Measurements from ENCODE around the gene TAS2R60.
A peak's percentile ranks its signal among the peaks of the same experiment; 100 is the strongest.
"Not testable (repeated sequence)": the region's sequence is repeated elsewhere in the genome, so short reads cannot be mapped to it uniquely, and the experiment has no call there.

Gene TAS2R60

DNA sequence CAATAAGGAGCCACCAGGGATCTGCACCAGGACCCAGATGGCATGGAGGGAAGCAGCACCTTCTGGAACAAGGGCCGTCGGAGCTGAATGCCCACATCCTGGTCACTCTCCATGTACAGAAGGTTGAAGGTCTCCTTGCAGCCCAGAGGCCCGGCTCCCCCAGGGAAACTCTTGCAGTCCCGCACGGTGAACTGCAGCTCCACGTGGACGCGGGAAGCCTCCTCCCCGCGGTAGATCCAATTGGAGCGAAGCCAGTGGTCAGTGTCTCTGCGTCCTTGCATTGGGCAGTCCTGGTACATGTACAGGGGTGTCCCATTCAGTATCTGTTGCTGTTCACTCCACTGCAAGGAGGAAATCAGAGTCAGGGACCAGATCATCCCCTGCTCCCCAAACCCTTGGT is 42.0 kb upstream of the TAS2R60 start:
- Histone ChIP-seq H3K27me3 (ENCODE audit: control insufficient read depth, insufficient read depth, low read length) (no peaks in the 10 kb centered on the region), H3K36me3 (ENCODE audit: control insufficient read depth, insufficient read depth, low read length) (peaks cover 49% of the 10 kb centered on the region), H3K4me3 (ENCODE audit: low read depth, low read length) (no peak overlapping the region), H3K4me1 (ENCODE audit: control insufficient read depth, insufficient read depth, low read length) (peaks cover 10% of the 10 kb centered on the region), H3K9me3 (ENCODE audit: control insufficient read depth, insufficient read depth, low read length) (no peaks in the 10 kb centered on the region), H3K9ac (ENCODE audit: low read depth, low read length) (no peak overlapping the region)

DNA sequence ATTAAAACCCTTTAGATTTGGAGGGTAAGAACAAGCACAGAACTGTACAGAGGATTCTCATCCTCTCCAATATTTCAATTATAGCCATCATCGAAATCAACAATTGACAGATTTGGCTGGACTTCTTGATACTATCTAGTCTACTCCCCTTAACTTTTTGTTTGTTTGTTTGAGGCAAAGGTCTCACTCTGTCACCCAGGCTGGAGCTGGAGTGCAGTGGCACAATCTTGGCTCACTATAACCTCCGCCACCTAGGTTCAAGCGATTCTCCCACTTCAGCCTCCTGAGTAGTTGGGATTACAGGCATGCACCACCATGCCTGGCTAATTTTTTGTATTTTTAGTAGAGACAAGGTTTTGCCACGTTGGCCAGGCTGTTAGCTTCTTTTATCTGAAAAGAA is 41.0 kb upstream of the TAS2R60 start:
- not testable (repeated sequence) for H3K4me3 ChIP-seq (ENCODE audit: low read depth, low read length); H3K9me3 ChIP-seq (ENCODE audit: control insufficient read depth, insufficient read depth, low read length); H3K9ac ChIP-seq (ENCODE audit: low read depth, low read length); H3K27me3 ChIP-seq (ENCODE audit: control insufficient read depth, insufficient read depth, low read length)
- Histone ChIP-seq H3K36me3 (ENCODE audit: control insufficient read depth, insufficient read depth, low read length) (peaks cover 40% of the 10 kb centered on the region), H3K4me1 (ENCODE audit: control insufficient read depth, insufficient read depth, low read length) (peaks cover 19% of the 10 kb centered on the region)

DNA sequence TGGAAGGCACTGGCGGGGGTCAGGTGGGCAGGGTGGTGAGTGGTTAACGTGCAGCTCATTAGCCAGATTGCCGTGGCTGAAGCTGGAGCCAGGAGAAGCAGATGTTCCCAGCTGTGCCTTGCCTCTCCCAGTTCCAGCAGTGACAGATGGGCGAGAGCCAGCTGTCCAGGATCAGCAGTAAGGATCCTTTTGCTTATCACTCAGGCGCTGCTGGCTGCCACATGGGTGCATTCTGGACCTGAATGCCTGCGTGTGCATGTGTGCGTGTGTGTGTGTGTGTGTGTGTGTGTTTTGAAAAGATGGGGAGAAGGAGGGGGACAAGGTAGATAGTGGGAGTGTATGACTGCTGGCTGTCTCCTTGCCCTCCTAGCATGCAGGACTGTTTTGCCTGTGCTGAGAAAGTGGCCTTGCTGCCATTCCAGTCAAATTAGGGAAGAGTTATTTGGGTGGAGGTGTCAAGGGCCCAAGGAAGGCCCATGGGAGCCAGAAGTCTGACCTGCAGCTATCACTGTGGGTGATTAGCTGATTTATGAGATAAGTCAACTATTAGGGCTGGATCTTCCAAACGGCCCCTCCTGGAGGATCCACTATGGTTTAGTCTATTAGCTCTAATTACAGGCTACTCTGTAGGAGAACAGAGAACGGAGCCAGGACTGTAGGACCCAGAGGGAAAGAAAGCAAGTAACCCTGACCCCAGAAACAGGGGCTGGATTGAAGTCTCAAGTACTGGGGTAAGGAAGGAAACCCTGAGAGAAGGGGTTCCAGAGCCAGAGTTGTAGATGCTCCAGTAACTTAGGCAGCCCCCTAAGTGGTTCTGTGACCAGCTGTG is 37.9 kb upstream of the TAS2R60 start:
- Histone ChIP-seq H3K36me3 (ENCODE audit: control insufficient read depth, insufficient read depth, low read length) (peaks cover 11% of the 10 kb centered on the region), H3K27me3 (ENCODE audit: control insufficient read depth, insufficient read depth, low read length) (no peaks in the 10 kb centered on the region), H3K9ac (ENCODE audit: low read depth, low read length) (no peak overlapping the region), H3K4me3 (ENCODE audit: low read depth, low read length) (peak overlapping the region; percentile 28), H3K9me3 (ENCODE audit: control insufficient read depth, insufficient read depth, low read length) (no peaks in the 10 kb centered on the region), H3K4me1 (ENCODE audit: control insufficient read depth, insufficient read depth, low read length) (peaks cover 29% of the 10 kb centered on the region)

DNA sequence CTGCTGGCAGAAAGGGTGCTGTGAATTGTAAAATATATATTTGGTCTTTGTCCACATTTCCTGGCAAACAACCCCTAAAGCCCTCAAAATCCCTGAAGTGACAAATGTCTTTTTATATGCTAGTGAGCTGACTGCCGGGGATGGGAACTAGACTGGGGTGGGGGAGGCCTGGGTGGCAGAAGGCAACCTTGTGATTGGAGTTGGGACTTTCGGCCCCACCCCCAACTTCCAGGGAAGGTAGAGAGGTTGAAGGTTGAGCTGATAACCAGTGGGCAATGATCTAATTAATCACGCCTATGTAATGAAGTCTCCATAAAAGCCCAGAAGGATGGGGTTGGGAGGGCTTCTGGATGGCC is 37.3 kb upstream of the TAS2R60 start:
- H3K4me1 ChIP-seq (ENCODE audit: control insufficient read depth, insufficient read depth, low read length): peaks cover 32% of the 10 kb centered on the region
- peak overlapping the region; percentile 28 for H3K4me3 ChIP-seq (ENCODE audit: low read depth, low read length)
- no peak overlapping the region for H3K9ac ChIP-seq (ENCODE audit: low read depth, low read length)
- peaks cover 5% of the 10 kb centered on the region for H3K36me3 ChIP-seq (ENCODE audit: control insufficient read depth, insufficient read depth, low read length)
- no peaks in the 10 kb centered on the region for H3K27me3 ChIP-seq (ENCODE audit: control insufficient read depth, insufficient read depth, low read length)
- H3K9me3 ChIP-seq (ENCODE audit: control insufficient read depth, insufficient read depth, low read length): no peaks in the 10 kb centered on the region

DNA sequence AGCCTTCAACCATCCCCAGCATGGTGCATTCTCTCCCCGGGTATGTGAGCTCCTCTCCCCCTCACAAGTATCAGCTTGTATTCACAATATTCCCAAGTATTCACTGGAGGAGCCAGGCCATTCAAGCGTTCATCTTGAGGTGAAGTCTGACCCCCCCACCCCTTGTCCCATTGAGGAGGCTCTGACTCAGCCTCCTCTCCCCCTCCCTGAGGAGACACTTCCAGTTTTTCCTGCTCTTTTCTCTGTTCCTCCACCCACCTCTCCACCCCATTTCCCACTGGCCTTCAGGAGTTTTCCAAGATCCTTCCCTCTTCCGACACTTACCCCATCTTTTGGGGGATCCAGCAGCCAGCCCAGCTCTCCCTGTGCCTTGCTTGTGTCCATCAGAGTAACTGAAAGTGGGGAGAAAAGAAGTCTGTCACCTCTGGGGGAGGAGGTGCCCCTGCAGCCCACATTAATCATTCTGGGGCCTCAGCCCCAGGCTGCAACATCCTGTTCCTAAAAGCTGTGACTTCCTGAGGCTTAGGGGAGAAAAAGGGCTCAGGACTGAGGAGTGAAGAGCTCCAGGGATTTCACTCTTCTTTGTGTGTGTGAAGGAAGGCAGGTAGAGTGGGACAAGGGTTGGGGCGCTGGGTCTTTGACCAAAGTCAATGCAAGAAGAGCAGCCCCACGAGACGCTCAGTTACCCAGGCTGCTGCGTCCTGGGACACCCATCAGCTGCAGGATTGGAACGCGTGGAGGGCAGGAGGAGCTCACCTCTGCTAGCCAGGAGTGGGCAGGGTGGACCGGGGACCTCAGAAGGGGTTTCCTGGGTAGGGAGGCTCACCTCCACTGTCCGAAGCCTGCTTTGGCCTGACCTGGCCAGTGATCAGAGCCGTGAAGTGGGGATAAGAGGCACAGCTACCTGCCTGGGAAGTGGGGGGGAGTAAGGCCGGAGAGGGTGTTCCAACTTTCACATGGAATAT is 35.7 kb upstream of the TAS2R60 start:
- peak overlapping the region; percentile 95 for H3K4me3 ChIP-seq (ENCODE audit: low read depth, low read length)
- peaks cover 38% of the 10 kb centered on the region for H3K4me1 ChIP-seq (ENCODE audit: control insufficient read depth, insufficient read depth, low read length)
- no peaks in the 10 kb centered on the region for H3K36me3 ChIP-seq (ENCODE audit: control insufficient read depth, insufficient read depth, low read length)
- H3K9ac ChIP-seq (ENCODE audit: low read depth, low read length): peak overlapping the region; percentile 93
- H3K9me3 ChIP-seq (ENCODE audit: control insufficient read depth, insufficient read depth, low read length): no peaks in the 10 kb centered on the region
- H3K27me3 ChIP-seq (ENCODE audit: control insufficient read depth, insufficient read depth, low read length): no peaks in the 10 kb centered on the region

DNA sequence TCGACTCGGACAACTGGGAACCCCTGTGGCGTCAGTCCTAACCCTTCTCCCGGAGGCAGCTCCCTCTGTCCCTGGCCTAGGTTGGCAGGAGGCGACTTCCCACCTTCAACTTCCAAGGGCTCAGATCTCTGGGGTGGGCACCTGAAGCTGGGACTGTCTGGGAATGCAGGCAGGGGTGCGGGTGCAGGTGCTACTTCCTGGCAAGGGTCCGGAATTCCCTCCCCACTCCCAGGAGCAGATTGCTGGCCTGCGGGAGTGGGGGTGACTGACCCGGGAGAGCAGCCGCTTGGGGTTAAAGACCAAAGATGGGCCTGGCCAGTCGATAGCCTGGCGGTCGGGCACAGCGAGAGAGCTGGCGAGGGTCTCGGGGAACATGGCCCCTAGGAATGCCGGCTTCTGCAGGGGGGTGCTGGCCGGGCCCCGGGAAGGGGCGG is 35.0 kb upstream of the TAS2R60 start:
- Histone ChIP-seq H3K9ac (ENCODE audit: low read depth, low read length) (peak overlapping the region; percentile 93), H3K27me3 (ENCODE audit: control insufficient read depth, insufficient read depth, low read length) (no peaks in the 10 kb centered on the region), H3K4me3 (ENCODE audit: low read depth, low read length) (peak overlapping the region; percentile 95), H3K36me3 (ENCODE audit: control insufficient read depth, insufficient read depth, low read length) (no peaks in the 10 kb centered on the region), H3K4me1 (ENCODE audit: control insufficient read depth, insufficient read depth, low read length) (peaks cover 38% of the 10 kb centered on the region), H3K9me3 (ENCODE audit: control insufficient read depth, insufficient read depth, low read length) (no peaks in the 10 kb centered on the region)

DNA sequence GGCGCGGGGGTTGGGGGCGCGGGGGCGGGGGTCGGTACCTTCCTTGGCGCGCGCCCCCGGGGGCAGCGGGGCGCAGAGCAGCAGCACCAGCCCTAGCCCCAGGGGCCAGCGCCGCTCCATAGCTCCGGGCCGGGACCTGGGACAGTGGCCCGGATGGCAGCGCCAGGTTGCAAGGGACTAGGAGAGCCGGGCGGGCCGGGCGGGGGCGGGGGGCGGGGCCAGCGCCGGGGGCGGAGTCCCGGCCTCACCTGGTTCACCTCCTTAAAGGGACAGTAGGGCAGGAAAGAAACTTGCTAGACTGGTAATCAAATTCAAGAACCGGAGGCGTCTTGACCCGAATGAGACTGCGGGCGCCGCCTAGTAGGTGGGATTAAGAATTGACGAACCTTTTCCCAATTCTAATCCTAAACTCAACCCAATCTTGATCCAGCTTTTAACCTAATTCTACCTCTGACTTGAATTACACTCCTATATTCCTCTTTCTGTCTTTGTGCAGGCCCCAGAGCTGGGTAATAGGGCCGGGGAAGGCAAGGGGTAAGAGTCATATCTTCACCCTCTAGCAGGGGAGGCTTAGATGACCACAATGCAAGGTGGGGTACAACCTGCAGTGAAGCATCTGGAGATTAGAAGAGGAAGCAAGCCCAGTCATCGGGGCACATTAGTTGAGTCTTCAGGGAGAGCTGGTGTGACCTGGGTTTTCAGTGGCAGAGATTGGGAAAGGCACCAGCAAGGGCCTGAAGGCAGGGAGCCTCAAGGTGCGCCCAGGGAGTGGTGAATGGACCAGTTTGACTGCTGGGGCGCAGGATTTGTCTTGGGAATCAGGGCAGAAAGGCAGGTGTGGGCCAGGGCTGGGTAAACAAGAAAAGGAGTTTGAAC is 34.3 kb upstream of the TAS2R60 start, which contains the start of gene EPHA1:
EPHA1 (minus strand) TSS at position 171 of the 876 bp plus-strand sequence; CDS start at position 120, 51 bp downstream.
- no peaks in the 10 kb centered on the region for H3K9me3 ChIP-seq (ENCODE audit: control insufficient read depth, insufficient read depth, low read length)
- H3K27me3 ChIP-seq (ENCODE audit: control insufficient read depth, insufficient read depth, low read length): no peaks in the 10 kb centered on the region
- H3K36me3 ChIP-seq (ENCODE audit: control insufficient read depth, insufficient read depth, low read length): no peaks in the 10 kb centered on the region
- peak within 1 kb of the TSS; percentile 95 for H3K4me3 ChIP-seq (ENCODE audit: low read depth, low read length)
- peaks cover 38% of the 10 kb centered on the region for H3K4me1 ChIP-seq (ENCODE audit: control insufficient read depth, insufficient read depth, low read length)
- peak within 1 kb of the TSS; percentile 93 for H3K9ac ChIP-seq (ENCODE audit: low read depth, low read length)

DNA sequence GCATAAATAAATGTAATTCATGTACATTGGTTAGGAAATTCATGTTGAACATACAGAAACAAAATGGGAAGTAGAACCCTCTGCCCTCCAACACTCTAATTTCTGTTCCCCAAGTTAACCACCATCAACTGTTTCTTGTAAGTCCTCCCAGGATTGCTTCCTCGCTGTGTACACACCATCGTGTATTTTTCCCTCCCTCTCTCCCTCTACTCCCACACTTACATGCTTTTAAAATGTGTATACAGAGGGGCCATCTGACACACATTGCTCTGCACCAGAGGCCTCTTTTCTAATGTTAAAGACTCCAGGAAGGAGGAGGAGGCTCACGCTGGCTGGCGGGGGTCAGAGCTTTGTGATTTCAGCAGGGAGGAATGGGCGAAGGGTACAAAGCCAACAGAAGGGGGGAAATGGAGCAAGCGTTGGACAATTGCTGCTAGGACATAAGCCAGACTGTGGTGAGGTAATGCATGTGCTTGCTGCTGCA is 32.7 kb upstream of the TAS2R60 start:
- H3K4me1 ChIP-seq (ENCODE audit: control insufficient read depth, insufficient read depth, low read length): peaks cover 33% of the 10 kb centered on the region
- H3K9ac ChIP-seq (ENCODE audit: low read depth, low read length): no peak overlapping the region
- H3K4me3 ChIP-seq (ENCODE audit: low read depth, low read length): peak overlapping the region; percentile 23
- H3K9me3 ChIP-seq (ENCODE audit: control insufficient read depth, insufficient read depth, low read length): no peaks in the 10 kb centered on the region
- H3K27me3 ChIP-seq (ENCODE audit: control insufficient read depth, insufficient read depth, low read length): no peaks in the 10 kb centered on the region
- no peaks in the 10 kb centered on the region for H3K36me3 ChIP-seq (ENCODE audit: control insufficient read depth, insufficient read depth, low read length)

DNA sequence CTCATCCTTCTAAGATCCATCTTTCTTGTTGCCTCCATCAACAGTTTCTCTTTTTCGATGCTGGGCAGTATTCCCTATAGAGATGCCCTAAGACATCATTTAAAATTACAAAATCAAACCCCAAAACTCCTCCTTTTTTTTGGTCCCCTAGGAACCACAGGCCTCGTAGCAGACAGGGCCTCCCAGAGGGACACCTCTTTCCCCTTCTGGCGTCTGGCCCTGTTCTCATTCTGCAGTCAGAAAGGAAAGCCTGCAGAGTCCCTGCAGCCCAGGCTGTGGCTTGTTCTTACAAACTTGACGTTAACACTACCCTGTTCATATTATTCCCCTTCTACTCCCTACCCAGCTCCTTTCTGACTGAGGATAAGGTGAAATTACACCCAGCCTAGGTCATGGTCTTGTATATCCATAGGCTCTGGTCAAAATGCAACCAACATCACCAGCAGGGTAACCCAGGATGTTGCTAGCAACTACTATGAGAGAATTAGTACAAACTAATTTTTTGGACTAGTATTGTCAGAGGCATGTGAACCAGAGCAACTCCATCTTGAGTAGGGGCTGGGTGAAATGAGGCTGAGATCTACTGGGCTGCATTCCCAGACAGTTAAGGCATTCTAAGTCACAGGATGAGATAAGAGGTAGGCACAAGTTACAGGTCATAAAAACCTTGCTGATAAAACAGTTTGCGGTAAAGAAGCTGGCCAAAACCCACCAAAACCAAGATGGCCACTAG is 31.1 kb upstream of the TAS2R60 start:
- no peaks in the 10 kb centered on the region for H3K36me3 ChIP-seq (ENCODE audit: control insufficient read depth, insufficient read depth, low read length)
- peaks cover 19% of the 10 kb centered on the region for H3K4me1 ChIP-seq (ENCODE audit: control insufficient read depth, insufficient read depth, low read length)
- no peak overlapping the region for H3K9ac ChIP-seq (ENCODE audit: low read depth, low read length)
- H3K9me3 ChIP-seq (ENCODE audit: control insufficient read depth, insufficient read depth, low read length): no peaks in the 10 kb centered on the region
- no peak overlapping the region for H3K4me3 ChIP-seq (ENCODE audit: low read depth, low read length)
- H3K27me3 ChIP-seq (ENCODE audit: control insufficient read depth, insufficient read depth, low read length): no peaks in the 10 kb centered on the region

DNA sequence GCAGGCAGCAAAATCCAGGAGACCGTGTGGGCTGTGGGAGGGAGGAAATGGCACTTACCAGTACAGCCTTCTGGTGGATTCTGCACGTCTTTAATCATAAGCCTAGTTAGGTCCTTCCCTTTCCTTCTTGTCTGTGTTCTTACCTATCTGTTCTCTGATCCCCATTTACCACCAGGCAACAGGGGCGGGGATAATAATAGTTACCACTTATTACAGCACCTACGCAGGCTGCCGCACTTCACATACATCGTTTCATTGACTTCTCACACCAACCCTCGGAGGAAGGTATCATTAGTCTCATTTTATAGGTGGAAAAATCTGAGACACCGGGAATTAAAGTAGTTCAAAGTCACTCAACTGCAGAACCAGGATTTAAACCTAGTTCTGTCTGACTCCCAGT is 30.1 kb upstream of the TAS2R60 start:
- Histone ChIP-seq H3K36me3 (ENCODE audit: control insufficient read depth, insufficient read depth, low read length) (no peaks in the 10 kb centered on the region), H3K9ac (ENCODE audit: low read depth, low read length) (no peak overlapping the region), H3K9me3 (ENCODE audit: control insufficient read depth, insufficient read depth, low read length) (no peaks in the 10 kb centered on the region), H3K27me3 (ENCODE audit: control insufficient read depth, insufficient read depth, low read length) (no peaks in the 10 kb centered on the region), H3K4me1 (ENCODE audit: control insufficient read depth, insufficient read depth, low read length) (peaks cover 22% of the 10 kb centered on the region), H3K4me3 (ENCODE audit: low read depth, low read length) (no peak overlapping the region)

All from iPS-15b (cell line).